ENCODE measurements around the gene ALDH1L1. TPM values are rescaled to one million over a fixed set of nuclear protein-coding genes. Genes with fewer than 3 reads are reported as not detected.

Gene ALDH1L1
- total and polyA plus RNA-seq, 2 donors (not counting 1 experiment from before 2014, with no cell fraction given) = not detected

GRCh38 chr3:126136428-126137220 lies 43.8 kb downstream of the ALDH1L1 start:
- Mint-ChIP-seq H3K9me3 (ENCODE audit: insufficient read depth) (no peaks in the 10 kb centered on the region), H3K4me3 (no peak overlapping the region), H3K27me3 (peaks cover 40% of the 10 kb centered on the region), H3K4me1 (no peaks in the 10 kb centered on the region), H3K27ac (no peak overlapping the region)
- CTCF ChIA-PET = interaction anchor here (0.8 to 1.4 kb wide), 2 partner anchors 14 to 63 kb away, joined by 3 read pairs; no protein-coding TSS in a partner anchor
- H4K20me1 ChIP-seq (ENCODE audit: control insufficient read depth, insufficient read depth, low read length, poor library complexity, severe bottlenecking) = no peaks in the 10 kb centered on the region
- intact Hi-C loops (cut with micrococcal nuclease) = no loop called here
- 100% methylated on average over 6 of the region's 11 CpGs for WGBS (ENCODE audit: insufficient coverage)
- no peak overlapping the region for H2AFZ ChIP-seq (ENCODE audit: insufficient read depth, low read depth, low read length, poor library complexity, severe bottlenecking)
- DNase-seq = no peak
- no peak overlapping the region for H3K9ac ChIP-seq (ENCODE audit: low read length)
- H3K4me3 ChIP-seq (ENCODE audit: control extremely low read depth in 1 of 5, extremely low read depth in 1 of 5, insufficient read depth in 1 of 5, low read depth in 2 of 5, low read length in 4 of 5) = no peak overlapping the region
- no peaks in the 10 kb centered on the region for H3K36me3 ChIP-seq (replicated peaks in 1 of 2; ENCODE audit: control extremely low read depth in 1 of 2, control insufficient read depth in 1 of 2, extremely low read depth in 1 of 2, insufficient read depth in 2 of 2, low read length in 1 of 2)
- TF ChIP-seq CTCF (IDR thresholded peaks at IDR 0.05) = no peak
- TF ChIP-seq EZH2 (IDR thresholded peaks at IDR 0.05; ENCODE audit: borderline replicate concordance, insufficient read depth, low read depth, low read length, poor library complexity, severe bottlenecking) = no peak
- H3K4me1 ChIP-seq (ENCODE audit: control insufficient read depth in 2 of 2, insufficient read depth in 2 of 2, low read length in 2 of 2) = no peaks in the 10 kb centered on the region
- no peaks in the 10 kb centered on the region for H3K79me2 ChIP-seq (ENCODE audit: control insufficient read depth, insufficient read depth, low read length)
- POLR2A ChIA-PET = no interaction called here
- H3K4me2 ChIP-seq (replicated peaks; ENCODE audit: low read depth, low read length, poor library complexity, severe bottlenecking) = no peak overlapping the region
- H3K27me3 ChIP-seq (replicated peaks in 1 of 4; ENCODE audit: control extremely low read depth in 1 of 4, control insufficient read depth in 3 of 4, insufficient read depth in 4 of 4, low read length in 3 of 4) = peaks cover 0 to 10% (median 5%) of the 10 kb centered on the region in 4 experiments
- ATAC-seq (ENCODE audit: low read depth) = no peak
- H3K9me3 ChIP-seq (ENCODE audit: control extremely low read depth in 1 of 3, control insufficient read depth in 2 of 3, insufficient read depth in 1 of 3, low read length in 2 of 3) = no peaks in the 10 kb centered on the region
- H3K27ac ChIP-seq (ENCODE audit: low read length in 2 of 2) = no peak overlapping the region

DNA sequence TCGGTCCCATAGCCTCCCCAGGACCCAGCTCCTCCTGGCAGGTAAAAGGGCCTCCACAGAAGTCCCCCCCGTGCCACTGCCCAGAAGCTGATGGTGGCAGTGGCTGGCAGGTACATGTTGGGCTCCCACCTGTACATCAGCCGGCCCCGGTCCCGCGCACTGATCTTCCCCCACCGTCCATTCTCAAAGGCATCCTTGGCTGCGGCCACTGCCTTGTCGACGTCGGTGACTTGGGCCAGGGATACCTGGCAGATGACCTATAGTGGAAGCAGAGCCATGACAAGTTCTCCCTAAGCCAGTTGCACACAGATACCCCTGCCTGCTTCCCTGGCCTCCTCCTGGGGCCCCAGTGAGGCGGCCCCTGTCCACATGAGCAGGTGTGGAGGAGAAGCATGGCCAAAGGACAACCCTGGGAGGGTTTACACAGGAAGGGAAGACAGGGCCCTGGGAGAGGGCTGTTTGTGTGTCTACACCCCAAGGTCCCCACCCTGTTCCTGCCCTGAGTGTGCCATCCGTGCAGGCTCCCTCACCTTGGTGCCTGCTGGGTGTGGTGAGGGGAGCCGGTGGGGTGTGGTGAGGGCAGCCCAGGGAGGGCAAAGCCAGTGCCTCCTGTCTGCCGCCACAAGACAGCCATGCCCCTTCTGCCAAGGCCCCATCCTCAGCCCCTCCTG lies 44.8 kb downstream of the ALDH1L1 start:
- H3K27me3 Mint-ChIP-seq = peaks cover 40% of the 10 kb centered on the region
- H3K27ac Mint-ChIP-seq = no peak overlapping the region
- no peak overlapping the region for H3K27ac ChIP-seq (ENCODE audit: low read length in 2 of 2)
- ChIA-PET POLR2A (no interaction called here), CTCF (interaction anchor here (1.5 to 2.6 kb wide), 4 partner anchors 15 to 1410 kb away, joined by 3 to 16 read pairs (median 8); no protein-coding TSS in a partner anchor)
- H3K9me3 ChIP-seq (ENCODE audit: control extremely low read depth in 1 of 3, control insufficient read depth in 2 of 3, insufficient read depth in 1 of 3, low read length in 2 of 3) = no peaks in the 10 kb centered on the region
- TF ChIP-seq CTCF (IDR thresholded peaks at IDR 0.05) = no peak
- TF ChIP-seq EZH2 (IDR thresholded peaks at IDR 0.05; ENCODE audit: borderline replicate concordance, insufficient read depth, low read depth, low read length, poor library complexity, severe bottlenecking) = no peak
- no peaks in the 10 kb centered on the region for H4K20me1 ChIP-seq (ENCODE audit: control insufficient read depth, insufficient read depth, low read length, poor library complexity, severe bottlenecking)
- H3K79me2 ChIP-seq (ENCODE audit: control insufficient read depth, insufficient read depth, low read length) = no peaks in the 10 kb centered on the region
- no peak overlapping the region for H3K4me3 ChIP-seq (ENCODE audit: control extremely low read depth in 1 of 5, extremely low read depth in 1 of 5, insufficient read depth in 1 of 5, low read depth in 2 of 5, low read length in 4 of 5)
- no peaks in the 10 kb centered on the region for H3K9me3 Mint-ChIP-seq (ENCODE audit: insufficient read depth)
- H3K4me2 ChIP-seq (replicated peaks; ENCODE audit: low read depth, low read length, poor library complexity, severe bottlenecking) = no peak overlapping the region
- no peaks in the 10 kb centered on the region for H3K4me1 ChIP-seq (ENCODE audit: control insufficient read depth in 2 of 2, insufficient read depth in 2 of 2, low read length in 2 of 2)
- H3K9ac ChIP-seq (ENCODE audit: low read length) = no peak overlapping the region
- WGBS (ENCODE audit: insufficient coverage) = 98% methylated on average over 13 of the region's 15 CpGs
- no peak overlapping the region for H3K4me3 Mint-ChIP-seq
- H3K27me3 ChIP-seq (replicated peaks in 1 of 4; ENCODE audit: control extremely low read depth in 1 of 4, control insufficient read depth in 3 of 4, insufficient read depth in 4 of 4, low read length in 3 of 4) = peaks cover 0 to 10% (median 1%) of the 10 kb centered on the region in 4 experiments
- intact Hi-C loops (cut with micrococcal nuclease) = no loop called here
- ATAC-seq (ENCODE audit: low read depth) = no peak
- DNase-seq = no peak
- H3K4me1 Mint-ChIP-seq = no peaks in the 10 kb centered on the region
- no peak overlapping the region for H2AFZ ChIP-seq (ENCODE audit: insufficient read depth, low read depth, low read length, poor library complexity, severe bottlenecking)
- no peaks in the 10 kb centered on the region for H3K36me3 ChIP-seq (replicated peaks in 1 of 2; ENCODE audit: control extremely low read depth in 1 of 2, control insufficient read depth in 1 of 2, extremely low read depth in 1 of 2, insufficient read depth in 2 of 2, low read length in 1 of 2)
